T-helper 1 cell treated with Interleukin-12 subunit alpha and Interleukin-12 subunit beta and Interleukin-4 antibody, amounts not matched to agents 30 μg/mL and 1 μg/mL, for 36 hours (primary cell): ENCODE results near the gene APEX2.
"Not testable (repeated sequence)": the region's sequence is repeated elsewhere in the genome, so short reads cannot be mapped to it uniquely, and the experiment has no call there.

ENCODE experiments used
- H3K27ac Mint-ChIP-seq: one replicate; pipeline ENCODE4 v1.8.0; 2021; ENCODE audit warnings: mild to moderate bottlenecking, mixed read lengths
- H3K27me3 Mint-ChIP-seq: one replicate; pipeline ENCODE4 v1.8.0; 2021; ENCODE audit warnings: low read depth, mixed read lengths
- H3K36me3 Mint-ChIP-seq: one replicate; pipeline ENCODE4 v1.8.0; 2021; ENCODE audit warnings: low read depth, mixed read lengths
- H3K4me1 Mint-ChIP-seq: one replicate; pipeline ENCODE4 v1.8.0; 2021; ENCODE audit warnings: low read depth, mixed read lengths
- H3K4me3 Mint-ChIP-seq: one replicate; pipeline ENCODE4 v1.8.0; 2021; ENCODE audit warnings: mild to moderate bottlenecking, moderate library complexity, mixed read lengths
- H3K9me3 Mint-ChIP-seq: one replicate; pipeline ENCODE4 v1.8.0; 2021; ENCODE audit warnings: mixed read lengths

Gene APEX2

GRCh38 chrX:54999717-55000598 is at the start of gene APEX2:
TSS of gene APEX2 (plus strand) at chrX:55000363. CDS start at chrX:55000423, 60 bp downstream.
- peak within 1 kb of the TSS; percentile 96 for H3K4me3 Mint-ChIP-seq
- peaks cover 14% of the 10 kb centered on the region for H3K4me1 Mint-ChIP-seq
- H3K9me3 Mint-ChIP-seq = no peaks in the 10 kb centered on the region
- H3K36me3 Mint-ChIP-seq = peaks cover 22% of the 10 kb centered on the region
- no peaks in the 10 kb centered on the region for H3K27me3 Mint-ChIP-seq
- H3K27ac Mint-ChIP-seq = peak within 1 kb of the TSS; percentile 92

- Mint-ChIP-seq H3K4me3 (no peak overlapping the region), H3K27ac (no peak overlapping the region), H3K9me3 (no peaks in the 10 kb centered on the region), H3K4me1 (no peaks in the 10 kb centered on the region), H3K36me3 (no peaks in the 10 kb centered on the region), H3K27me3 (no peaks in the 10 kb centered on the region)
Observed at GRCh38 chrX:54950730-54951375, 49.3 kb upstream of the APEX2 start.

GRCh38 chrX:54961750-54962149 is 38.4 kb upstream of the APEX2 start:
- no peak overlapping the region for H3K4me3 Mint-ChIP-seq
- no peaks in the 10 kb centered on the region for H3K27me3 Mint-ChIP-seq
- no peaks in the 10 kb centered on the region for H3K36me3 Mint-ChIP-seq
- peaks cover 5% of the 10 kb centered on the region for H3K4me1 Mint-ChIP-seq
- H3K27ac Mint-ChIP-seq = no peak overlapping the region
- no peaks in the 10 kb centered on the region for H3K9me3 Mint-ChIP-seq

GRCh38 chrX:54964766-54965497 is 35.2 kb upstream of the APEX2 start:
- Mint-ChIP-seq H3K36me3 (no peaks in the 10 kb centered on the region), H3K27me3 (no peaks in the 10 kb centered on the region), H3K9me3 (peaks cover 4% of the 10 kb centered on the region), H3K27ac (no peak overlapping the region), H3K4me3 (no peak overlapping the region), H3K4me1 (peaks cover 5% of the 10 kb centered on the region)

GRCh38 chrX:54977387-54977786 is 22.8 kb upstream of the APEX2 start:
- no peaks in the 10 kb centered on the region for H3K27me3 Mint-ChIP-seq
- H3K9me3 Mint-ChIP-seq = no peaks in the 10 kb centered on the region
- no peaks in the 10 kb centered on the region for H3K36me3 Mint-ChIP-seq
- no peak overlapping the region for H3K4me3 Mint-ChIP-seq
- no peak overlapping the region for H3K27ac Mint-ChIP-seq
- no peaks in the 10 kb centered on the region for H3K4me1 Mint-ChIP-seq

- Mint-ChIP-seq H3K4me3 (no peak overlapping the region), H3K9me3 (no peaks in the 10 kb centered on the region), H3K4me1 (no peaks in the 10 kb centered on the region), H3K27me3 (no peaks in the 10 kb centered on the region), H3K36me3 (no peaks in the 10 kb centered on the region), H3K27ac (no peak overlapping the region)
Observed at GRCh38 chrX:54978448-54978847, 21.7 kb upstream of the APEX2 start.

GRCh38 chrX:54979432-54979831 is 20.7 kb upstream of the APEX2 start:
- Mint-ChIP-seq H3K9me3 (peaks cover 2% of the 10 kb centered on the region), H3K27ac (no peak overlapping the region), H3K4me1 (no peaks in the 10 kb centered on the region), H3K36me3 (no peaks in the 10 kb centered on the region), H3K4me3 (no peak overlapping the region), H3K27me3 (peaks cover under 1% of the 10 kb centered on the region)

- H3K36me3 Mint-ChIP-seq = no peaks in the 10 kb centered on the region
- H3K4me3 Mint-ChIP-seq = no peak overlapping the region
- no peak overlapping the region for H3K27ac Mint-ChIP-seq
- H3K9me3 Mint-ChIP-seq = peaks cover 2% of the 10 kb centered on the region
- peaks cover 6% of the 10 kb centered on the region for H3K27me3 Mint-ChIP-seq
- no peaks in the 10 kb centered on the region for H3K4me1 Mint-ChIP-seq
Observed at GRCh38 chrX:54980334-54980733, 19.8 kb upstream of the APEX2 start.

GRCh38 chrX:54983306-54983705 is 16.9 kb upstream of the APEX2 start:
- H3K4me3 Mint-ChIP-seq, H3K36me3 Mint-ChIP-seq, H3K4me1 Mint-ChIP-seq, H3K27ac Mint-ChIP-seq, H3K27me3 Mint-ChIP-seq, H3K9me3 Mint-ChIP-seq: not testable (repeated sequence)

GRCh38 chrX:54991706-54992105 is 8.5 kb upstream of the APEX2 start:
- Mint-ChIP-seq H3K4me3 (no peak overlapping the region), H3K9me3 (no peaks in the 10 kb centered on the region), H3K36me3 (no peaks in the 10 kb centered on the region), H3K27me3 (no peaks in the 10 kb centered on the region), H3K4me1 (no peaks in the 10 kb centered on the region), H3K27ac (no peak overlapping the region)

- Mint-ChIP-seq H3K27ac (no peak overlapping the region), H3K4me1 (no peaks in the 10 kb centered on the region), H3K9me3 (no peaks in the 10 kb centered on the region), H3K4me3 (no peak overlapping the region), H3K27me3 (no peaks in the 10 kb centered on the region), H3K36me3 (no peaks in the 10 kb centered on the region)
Observed at GRCh38 chrX:54992911-54993622, 7.1 kb upstream of the APEX2 start.

GRCh38 chrX:54994099-54994498 is 6.1 kb upstream of the APEX2 start, which contains the start of gene PFKFB1:
TSS of gene PFKFB1 (minus strand) at chrX:54994188. CDS start at chrX:54994007, 181 bp downstream.
- no peak within 1 kb of the TSS for H3K4me3 Mint-ChIP-seq
- no peaks in the 10 kb centered on the region for H3K36me3 Mint-ChIP-seq
- H3K9me3 Mint-ChIP-seq = no peaks in the 10 kb centered on the region
- H3K27ac Mint-ChIP-seq = no peak within 1 kb of the TSS
- H3K4me1 Mint-ChIP-seq = no peaks in the 10 kb centered on the region
- H3K27me3 Mint-ChIP-seq = no peaks in the 10 kb centered on the region

GRCh38 chrX:54994668-54995351 is 5.4 kb upstream of the APEX2 start:
- H3K4me1 Mint-ChIP-seq = no peaks in the 10 kb centered on the region
- H3K9me3 Mint-ChIP-seq = no peaks in the 10 kb centered on the region
- H3K36me3 Mint-ChIP-seq = no peaks in the 10 kb centered on the region
- H3K27ac Mint-ChIP-seq = no peak overlapping the region
- no peak overlapping the region for H3K4me3 Mint-ChIP-seq
- no peaks in the 10 kb centered on the region for H3K27me3 Mint-ChIP-seq

GRCh38 chrX:54995621-54996020 is 4.5 kb upstream of the APEX2 start:
- Mint-ChIP-seq H3K27ac (no peak overlapping the region), H3K27me3 (no peaks in the 10 kb centered on the region), H3K4me1 (peaks cover 2% of the 10 kb centered on the region), H3K36me3 (peaks cover 2% of the 10 kb centered on the region), H3K9me3 (no peaks in the 10 kb centered on the region), H3K4me3 (no peak overlapping the region)
